ENCODE data around the gene PRODH2.
"Not testable (repeated sequence)": the region's sequence is repeated elsewhere in the genome, so short reads cannot be mapped to it uniquely, and the experiment has no call there.

The PRODH2 gene

DNA sequence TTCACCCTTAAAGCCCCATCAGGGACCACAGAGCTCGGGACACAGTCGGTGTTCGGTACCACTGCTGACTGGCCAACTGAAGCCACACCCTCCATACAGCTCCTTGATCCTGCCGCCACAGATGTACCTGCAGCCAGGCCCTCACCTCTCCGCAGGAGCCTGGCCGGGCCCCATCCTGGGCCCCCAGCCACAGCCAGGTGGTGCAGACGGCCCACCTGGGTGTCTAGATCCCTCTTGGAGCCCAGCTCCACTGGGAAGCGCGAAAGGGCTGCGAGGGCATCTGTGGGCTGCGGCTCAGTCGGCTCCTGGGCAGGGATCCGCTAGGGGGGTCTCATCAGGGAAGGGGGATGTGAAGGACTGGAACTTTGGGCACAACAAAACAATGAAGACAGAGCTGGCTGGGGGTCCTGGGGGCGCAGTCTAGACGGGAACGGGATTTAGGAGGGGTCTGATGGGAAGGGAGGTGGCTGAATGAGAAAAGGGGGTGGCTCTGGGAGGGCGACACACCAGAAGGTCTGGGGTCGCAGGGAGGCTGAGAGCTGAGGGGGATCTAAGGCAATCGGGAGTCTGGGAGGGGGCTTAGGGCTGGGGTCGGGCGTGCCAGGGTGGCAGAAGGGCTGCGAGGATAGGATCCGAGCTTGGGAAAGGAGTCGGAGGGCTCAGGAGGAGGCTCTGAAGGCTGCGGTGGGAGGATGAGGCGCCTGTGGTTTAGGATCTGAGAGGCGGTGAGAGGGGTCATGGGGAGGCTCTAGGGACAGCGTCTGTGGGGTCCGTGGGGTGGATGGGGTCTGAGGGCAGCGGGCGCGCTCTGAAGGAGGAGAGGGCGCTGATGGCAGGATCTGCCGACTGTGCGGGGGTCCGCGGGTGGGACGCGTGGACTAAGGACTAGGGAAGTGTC, 15.8 kb downstream of the PRODH2 start:
- no peak for DNase-seq

DNA sequence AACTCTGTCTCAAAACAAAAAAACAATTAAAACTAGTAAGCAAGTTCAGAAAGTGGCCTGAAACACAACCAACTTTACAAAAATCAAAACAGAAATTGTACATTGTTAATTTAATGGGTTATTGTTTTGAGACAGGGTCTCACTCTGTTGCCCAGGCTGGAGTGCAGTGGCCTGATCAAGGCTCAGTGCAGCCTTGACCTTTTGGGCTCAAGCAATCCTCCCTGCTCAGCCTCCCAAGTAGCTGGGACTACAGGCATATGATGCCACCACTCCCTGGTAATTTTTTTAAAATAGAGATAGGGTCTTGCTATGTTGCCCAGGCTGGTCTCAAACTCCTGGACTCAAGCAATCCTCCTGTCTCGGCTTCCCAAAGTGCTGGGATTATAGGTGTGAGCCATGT, 17.1 kb downstream of the PRODH2 start:
- DNase-seq = not testable (repeated sequence)

DNA sequence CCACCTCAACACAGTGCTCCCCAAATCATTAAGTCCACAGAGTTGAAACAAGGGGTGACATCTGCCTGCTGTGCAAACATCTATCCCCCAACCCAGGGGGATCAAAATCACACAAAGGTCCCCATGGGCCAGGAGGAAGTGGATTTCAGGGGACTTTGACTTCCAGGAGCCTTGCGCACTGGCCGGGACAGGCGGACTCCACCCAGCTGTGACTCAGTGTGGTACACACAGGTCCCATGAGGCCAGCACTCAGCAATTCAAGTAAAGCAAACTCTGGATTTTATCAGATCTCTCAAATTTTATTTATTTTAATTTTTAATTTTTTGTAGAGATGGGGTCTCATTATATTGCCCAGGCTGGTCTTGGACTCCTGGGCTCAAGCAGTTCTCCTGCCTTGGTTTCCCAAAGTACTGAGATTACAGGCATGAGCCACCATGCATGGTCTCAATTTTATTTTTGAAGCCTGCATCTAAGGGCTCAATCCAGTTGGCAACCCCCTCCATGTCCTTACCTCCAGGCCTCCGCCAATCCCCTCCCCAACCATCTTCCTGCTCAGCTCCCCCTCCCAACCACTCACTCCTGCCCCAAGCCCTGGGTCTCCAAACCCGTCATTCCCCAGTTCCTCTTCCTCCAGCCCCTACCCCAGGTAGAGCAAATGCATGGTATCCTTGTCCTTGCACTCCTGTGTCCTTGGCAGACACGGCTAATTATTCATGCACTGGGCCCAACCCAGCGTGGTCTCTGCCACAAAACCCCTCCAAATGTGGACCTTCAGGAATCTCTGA, 19.1 kb downstream of the PRODH2 start:
- DNase-seq = no peak

DNA sequence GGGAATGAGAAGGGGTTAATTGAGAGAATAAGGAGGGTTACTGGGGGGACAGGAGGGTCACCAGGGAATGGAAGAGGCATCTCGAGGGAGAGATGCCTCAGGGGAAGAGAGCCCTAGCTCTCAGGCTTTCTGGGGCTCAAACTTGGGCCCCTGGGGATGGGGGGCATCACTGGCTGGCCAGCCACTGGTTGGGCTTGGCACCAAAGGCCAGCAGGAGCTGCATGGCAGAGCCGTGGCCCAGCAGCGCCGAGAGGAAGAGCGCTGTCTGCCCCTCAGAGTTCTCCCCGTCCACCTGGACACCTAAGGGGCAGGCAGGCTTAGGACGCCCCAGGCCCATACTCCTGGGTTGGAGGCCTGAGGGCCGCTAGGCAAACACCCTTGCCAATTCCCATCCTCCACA, 19.8 kb downstream of the PRODH2 start:
- DNase-seq = no peak

DNA sequence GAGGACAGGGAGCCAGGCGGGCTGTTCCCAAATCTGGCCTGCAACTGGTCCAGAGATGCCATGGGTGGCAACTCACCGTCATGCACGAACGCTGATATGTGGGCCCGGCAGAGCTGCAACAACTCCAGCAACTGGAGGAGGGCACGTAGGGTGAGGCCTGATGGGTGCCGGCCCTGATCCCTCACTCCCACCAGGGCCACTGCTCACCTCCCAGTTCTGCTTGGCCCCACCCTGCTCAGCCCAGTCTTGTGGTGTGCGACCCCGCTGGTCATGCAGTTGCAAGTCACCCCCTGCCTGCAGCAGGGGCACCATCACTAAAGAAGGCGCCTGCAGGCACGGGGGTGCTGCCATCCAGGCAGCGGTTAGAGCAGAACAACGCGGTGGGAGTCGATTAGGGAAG, 20.3 kb downstream of the PRODH2 start:
- no peak for DNase-seq

DNA sequence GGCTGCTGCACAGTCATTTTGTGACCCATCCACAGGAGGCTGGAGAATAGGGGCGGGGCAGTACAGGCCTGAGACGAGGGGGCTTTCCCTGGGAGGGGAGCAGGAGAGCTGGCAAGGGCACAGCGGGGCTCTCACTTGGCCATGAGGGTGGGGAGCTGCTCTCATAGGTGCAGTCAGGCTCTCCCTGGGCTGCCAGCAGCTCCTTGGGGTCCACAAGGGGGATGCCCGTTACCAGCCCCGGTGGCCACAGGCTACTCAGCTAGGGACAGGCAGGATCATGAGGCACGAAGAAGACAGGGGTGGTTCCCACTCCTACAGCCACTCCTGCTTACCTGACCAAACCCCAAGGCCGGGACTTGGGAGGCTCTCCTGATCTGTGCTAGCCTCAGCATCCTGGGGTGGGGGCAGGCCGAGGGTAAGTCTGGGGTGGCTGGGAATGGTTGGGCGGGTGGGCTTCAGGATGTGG, 20.8 kb downstream of the PRODH2 start:
- DNase-seq = no peak

DNA sequence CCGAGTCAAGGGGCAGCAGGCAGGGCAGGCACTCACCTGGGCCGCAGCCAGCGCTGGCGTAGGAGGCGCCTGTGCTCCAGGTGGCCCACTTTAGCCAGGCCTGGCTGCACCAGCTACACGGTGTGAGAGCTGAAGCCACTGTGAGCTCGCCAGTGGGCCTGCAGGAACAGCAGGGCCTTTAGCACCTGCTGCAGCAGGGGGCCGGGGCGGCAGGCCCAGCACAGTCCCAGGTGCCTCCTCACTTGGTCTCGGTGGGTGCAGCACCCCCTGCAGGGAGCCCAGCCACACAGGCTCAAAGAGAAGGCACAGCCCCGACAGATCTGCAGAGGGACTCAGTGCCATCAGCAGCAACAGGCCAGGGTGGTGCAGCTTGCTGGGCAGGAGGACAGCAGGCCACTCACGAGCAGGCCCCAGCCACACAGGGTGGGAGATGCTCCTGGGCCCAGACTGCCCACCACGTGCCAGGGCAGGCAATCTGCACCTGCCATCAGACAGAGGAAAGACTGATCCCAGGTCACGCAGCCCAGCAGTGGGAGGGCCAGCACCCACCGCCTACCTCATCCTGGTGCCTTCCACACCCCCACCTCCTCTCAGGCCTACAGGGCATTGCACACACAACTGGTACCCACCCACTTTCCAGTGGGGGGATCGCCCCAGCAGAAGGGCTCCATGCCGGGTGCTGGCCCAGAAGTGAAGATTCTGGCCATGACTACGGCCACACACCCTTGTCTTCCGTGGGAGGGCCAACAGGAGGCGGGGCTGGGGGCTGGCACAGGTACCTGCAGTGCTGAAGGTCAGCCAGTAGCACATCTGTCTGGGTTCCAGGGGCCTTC, 21.4 kb downstream of the PRODH2 start:
- DNase-seq = peak; percentile 33

DNA sequence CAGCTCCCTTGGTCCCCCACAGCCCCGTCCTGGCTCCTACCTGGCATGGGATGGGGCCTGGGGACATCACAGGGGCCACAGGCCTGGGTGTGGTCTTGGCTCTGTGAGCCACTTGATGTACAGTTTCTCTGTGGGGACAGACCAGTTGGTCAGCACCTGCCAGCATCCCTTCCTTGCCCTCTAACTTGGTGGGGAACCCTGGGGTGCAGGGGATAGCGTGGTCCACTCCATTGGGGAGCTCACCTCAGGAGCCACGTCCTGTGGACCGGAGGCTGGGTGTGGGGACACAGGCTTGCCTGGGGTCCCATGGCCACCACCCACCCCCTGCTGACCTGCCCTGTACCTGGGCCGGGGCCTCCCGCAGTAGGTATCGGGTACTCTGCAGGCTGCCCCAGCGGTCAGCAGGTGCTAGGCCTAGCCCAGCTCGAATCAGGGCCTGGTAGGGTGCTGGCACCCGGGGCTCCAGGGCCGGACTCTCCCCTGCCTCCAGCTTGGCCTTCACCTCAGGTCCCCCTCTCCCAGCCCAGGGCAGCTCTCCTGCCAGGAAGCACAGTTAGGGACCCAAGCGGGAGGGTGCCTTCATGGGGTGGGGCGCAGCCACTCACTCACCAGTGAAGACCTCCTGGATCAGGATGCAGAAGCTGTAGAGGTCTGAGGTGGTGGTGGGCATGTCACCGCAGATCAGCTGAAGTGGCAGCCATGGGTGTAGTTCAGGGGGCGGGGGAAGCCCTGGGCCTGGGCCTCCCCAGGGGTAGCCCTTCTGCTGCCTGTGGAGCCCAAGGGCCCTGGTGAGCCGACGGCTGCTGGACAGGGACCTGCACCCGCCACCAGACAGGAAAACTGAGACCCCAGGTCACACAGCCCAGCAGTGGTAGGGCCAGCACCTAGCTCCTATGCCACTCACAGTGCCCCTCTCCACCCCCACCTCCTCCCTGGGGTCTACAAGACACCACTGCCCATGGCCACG, 22.4 kb downstream of the PRODH2 start:
- DNase-seq = no peak

DNA sequence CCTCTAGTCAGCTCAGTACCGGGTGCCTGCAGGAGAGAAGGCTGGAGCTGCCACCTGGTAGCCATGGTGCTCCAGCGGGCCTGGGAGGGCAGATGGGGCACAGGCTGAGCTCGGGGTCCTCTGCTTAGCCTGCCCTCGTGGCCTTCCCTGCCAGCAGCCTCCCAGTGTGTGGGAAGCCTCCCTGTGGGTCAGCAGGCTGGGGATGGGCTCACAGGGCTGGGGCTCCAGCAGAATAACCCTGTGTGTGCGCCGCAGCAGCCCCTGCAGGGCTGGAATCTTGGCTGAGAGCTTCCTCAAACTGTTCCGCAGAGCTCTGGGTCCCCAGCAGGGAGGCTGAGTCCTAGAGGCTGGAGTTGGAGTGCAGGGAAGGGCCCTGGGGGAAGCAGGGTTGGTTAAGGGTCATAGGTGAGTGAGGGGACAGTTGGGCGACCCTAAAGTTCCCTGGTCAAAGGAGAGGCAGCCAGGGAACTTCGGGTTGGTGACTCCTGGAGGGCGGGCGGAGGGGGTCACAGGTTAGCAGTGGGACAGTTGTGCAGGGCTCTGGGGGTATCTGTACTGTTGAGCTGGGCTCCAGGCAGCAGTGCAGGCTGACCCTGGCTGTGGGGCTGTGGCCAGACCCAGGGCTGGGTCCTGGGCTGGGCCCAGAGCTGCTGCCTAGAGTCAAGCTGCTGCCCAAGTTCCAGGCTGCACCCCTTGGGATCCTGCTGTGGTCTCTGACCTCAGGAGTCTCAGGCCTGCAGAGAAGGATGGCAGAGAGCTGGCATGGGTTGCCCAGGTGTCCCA, 23.3 kb downstream of the PRODH2 start:
- no peak for DNase-seq

DNA sequence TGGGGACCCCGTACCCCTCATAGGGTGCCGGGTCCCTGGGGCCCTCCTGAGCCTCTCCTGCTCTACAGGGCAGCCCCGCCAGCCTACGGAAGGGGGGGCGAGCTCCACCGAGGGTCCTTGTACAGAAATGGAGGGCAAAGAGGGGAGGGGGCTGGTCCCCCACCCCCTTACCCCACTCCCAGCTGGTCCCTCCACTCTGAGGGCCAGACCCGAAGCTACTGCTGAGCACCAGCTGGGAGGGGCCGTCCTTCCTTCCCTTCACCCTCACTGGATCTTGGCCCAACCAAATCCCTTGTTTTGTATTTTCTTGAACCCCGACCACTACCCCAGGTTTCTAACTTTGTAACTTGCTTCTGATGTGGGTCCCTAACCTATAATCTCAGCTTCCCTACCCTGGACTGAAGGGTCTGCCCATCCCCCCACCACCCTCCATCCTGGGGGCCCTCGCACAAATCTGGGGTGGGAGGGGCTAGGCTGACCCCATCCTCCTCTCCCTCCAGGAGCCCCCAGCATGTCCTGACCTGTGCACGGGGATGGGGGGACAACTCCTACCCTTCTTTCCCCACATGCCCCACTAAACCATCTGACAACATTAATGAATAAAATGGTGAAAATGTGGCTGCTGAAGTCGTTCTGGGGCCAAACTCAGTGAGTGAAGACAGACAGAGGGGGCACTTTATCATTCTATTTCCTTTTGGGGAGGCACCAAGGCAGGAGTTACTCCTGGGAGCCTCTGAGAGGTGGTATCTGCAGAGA, 24.3 kb downstream of the PRODH2 start:
- no peak for DNase-seq

DNA sequence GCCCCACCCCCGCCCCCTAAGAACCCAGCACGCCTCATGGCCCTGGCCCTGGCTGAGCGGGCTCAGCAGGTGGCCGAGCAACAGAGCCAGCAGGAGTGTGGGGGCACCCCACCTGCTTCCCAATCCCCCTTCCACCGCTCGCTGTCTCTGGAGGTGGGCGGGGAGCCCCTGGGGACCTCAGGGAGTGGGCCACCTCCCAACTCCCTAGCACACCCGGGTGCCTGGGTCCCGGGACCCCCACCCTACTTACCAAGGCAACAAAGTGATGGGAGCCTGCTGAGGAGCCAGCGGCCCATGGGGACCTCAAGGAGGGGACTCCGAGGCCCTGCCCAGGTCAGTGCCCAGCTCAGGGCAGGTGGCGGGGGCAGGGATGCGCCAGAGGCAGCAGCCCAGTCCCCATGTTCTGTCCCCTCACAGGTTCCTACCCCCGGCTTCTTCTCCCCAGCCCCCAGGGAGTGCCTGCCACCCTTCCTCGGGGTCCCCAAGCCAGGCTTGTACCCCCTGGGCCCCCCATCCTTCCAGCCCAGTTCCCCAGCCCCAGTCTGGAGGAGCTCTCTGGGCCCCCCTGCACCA, 25.3 kb downstream of the PRODH2 start:
- DNase-seq = no peak

DNA sequence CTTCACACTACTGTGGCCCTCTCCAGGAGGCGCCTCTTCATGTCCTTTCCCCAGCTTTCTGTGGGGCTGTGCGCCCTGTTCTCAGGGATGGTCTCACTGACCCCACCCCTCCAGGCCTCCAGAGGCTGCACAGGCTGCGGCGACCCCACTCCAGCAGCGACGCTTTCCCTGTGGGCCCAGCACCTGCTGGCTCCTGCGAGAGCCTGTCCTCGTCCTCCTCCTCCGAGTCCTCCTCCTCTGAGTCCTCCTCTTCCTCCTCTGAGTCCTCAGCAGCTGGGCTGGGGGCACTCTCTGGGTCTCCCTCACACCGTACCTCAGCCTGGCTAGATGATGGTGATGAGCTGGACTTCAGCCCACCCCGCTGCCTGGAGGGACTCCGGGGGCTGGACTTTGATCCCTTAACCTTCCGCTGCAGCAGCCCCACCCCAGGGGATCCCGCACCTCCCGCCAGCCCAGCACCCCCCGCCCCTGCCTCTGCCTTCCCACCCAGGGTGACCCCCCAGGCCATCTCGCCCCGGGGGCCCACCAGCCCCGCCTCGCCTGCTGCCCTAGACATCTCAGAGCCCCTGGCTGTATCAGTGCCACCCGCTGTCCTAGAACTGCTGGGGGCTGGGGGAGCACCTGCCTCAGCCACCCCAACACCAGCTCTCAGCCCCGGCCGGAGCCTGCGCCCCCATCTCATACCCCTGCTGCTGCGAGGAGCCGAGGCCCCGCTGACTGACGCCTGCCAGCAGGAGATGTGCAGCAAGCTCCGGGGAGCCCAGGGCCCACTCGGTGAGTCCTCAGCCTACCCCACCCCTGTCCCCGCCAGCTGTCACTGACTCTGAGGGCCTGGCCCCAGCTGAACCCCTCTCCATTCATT, 26.1 kb downstream of the PRODH2 start:
- no peak for DNase-seq

DNA sequence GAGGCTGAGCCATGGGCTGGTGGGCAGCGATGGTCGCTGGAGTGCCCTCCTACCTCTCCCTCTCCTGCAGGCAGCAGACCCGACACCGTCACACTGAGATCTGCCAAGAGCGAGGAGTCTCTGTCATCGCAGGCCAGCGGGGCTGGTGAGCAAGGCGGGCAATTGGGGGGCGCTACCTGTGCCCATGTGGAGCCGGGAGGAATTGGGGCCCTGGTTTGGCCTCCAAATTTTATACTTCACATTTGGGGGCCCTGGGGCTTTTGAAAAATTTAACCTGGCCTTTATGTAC, 27.4 kb downstream of the PRODH2 start:
- no peak for DNase-seq

DNA sequence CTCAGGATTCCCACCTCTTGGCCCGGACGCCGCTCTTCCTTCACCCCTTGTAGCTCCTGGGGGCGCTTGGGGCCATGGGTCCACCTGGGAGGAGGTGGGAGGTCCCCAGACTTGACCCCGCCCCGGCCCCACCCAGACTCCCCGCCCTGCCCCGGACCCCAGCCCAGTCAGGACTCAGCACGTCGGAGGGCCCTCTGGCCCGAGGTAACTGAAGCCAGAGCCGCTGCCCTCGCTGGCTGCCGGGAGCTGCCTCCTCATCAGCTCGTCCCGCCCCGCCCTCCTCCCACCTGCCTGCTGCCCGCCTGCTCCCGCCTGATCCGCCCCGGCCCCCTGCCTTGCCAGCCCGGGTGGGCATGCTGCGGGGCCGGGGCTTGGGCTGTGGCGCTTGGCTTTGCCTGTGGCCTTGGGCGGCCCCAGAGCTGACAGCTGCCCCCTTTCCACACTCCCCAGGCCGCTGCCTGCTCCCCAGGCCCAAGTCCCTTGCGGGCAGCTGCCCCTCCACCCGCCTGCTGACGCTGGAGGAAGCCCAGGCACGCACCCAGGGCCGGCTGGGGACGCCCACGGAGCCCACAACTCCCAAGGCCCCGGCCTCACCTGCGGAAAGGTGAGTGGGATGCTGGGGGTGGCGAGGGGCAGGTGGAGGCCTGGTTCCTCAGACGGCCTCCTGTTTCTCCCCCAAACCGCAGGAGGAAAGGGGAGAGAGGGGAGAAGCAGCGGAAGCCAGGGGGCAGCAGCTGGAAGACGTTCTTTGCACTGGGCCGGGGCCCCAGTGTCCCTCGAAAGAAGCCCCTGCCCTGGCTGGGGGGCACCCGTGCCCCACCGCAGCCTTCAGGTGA, 27.9 kb downstream of the PRODH2 start:
- DNase-seq = no peak

DNA sequence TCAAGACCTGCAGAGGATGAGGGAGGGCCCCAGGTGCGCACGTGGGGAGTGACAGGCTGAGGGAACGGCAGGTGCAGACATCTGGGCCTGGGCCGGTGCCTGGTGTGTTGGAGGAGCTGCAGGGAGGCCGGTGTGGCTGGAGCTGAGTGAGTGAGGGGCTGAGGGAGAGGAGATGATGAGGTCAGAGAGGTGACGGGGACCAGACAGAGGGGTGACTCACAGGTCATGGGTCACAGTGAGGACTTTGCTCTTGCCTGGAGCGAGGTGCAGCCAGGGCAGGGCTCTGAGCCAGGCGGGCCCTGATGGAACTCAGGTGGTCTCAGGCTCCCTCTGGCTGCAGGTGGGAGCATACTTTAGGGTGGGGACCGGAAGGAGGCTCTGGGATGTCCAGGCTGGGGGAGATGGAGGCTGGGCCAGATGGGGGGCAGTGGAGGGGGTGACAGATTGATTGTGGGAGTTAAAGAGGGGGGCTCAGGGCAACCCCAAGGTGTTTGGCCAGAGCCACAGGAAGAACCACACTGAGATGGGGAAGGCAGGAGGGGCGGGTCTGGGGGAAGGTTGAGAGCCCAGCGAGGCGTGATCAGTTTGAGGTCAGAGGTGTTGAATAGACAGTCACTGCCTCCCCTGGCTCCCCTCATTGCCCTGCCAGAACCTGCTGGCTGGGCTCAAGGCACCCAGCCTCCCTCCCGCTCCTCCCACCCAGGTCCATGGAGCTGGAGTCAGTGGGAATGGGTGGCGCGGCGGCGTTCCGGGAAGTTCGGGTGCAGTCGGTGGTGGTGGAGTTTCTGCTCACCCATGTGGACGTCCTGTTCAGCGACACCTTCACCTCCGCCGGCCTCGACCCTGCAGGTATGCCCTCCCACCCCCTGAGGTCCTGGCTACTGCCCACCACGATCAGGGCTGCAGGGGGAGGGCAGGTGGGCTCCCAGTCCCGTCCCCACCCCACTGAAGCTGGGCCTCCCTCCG, 28.9 kb downstream of the PRODH2 start:
- DNase-seq = no peak

DNA sequence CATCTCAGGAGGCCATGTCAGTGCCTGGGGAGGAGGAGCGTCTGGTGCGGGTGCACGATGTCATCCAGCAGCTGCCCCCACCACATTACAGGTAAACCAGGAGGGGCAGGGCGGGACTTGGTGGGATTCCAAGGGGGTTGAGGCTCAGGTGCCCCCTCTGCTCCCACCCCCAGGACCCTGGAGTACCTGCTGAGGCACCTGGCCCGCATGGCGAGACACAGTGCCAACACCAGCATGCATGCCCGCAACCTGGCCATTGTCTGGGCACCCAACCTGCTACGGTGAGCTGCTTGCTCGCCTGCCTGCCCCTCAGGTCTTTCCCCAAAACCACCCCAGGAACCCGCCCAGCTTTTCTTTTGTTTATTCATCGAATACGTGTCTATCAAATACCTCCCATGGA, 30.1 kb downstream of the PRODH2 start:
- no peak for DNase-seq

DNA sequence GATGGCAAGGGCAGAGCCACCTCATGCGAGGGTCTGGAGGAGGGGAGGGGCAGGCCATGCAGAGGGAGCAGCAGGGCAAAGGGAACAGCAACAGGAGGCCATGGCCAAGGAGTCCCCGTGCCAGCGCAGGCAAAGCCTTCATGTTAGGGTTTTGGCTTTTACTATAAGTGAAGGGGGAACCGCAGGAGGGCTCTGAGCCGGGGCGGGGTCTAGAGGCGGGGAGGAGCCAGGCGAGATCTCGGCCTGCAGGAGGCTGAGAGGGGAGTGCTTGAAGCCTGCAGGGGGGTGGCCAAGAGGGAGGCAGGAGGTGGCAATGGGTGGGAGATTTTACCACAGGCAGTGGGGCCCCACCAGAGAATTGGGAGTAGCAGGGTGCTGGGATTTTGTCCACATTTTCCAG, 31.0 kb downstream of the PRODH2 start:
- no peak for DNase-seq

Data from DMS79 treated with DMSO at 0.1 percent for 48 hours (cell line).